ENCODE results near the gene RPN1. TPM values are rescaled to one million over a fixed set of nuclear protein-coding genes. Genes with fewer than 3 reads are reported as not detected.

Gene RPN1
- total and polyA plus RNA-seq, 10 of the 15 experiments (the other 5 are each of a cell fraction or from before 2014, with no cell fraction given): 56.1 to 266 (median 157) TPM

- no peak overlapping the region for H2AFZ ChIP-seq (ENCODE audit: control insufficient read depth, low read depth, low read length)
- ChIA-PET SMC1A (ENCODE audit: uncharacterized antibody, unreplicated experiment) (interaction anchor here (0.6 kb wide), 1 partner anchor 33 kb away, joined by 3 read pairs; no protein-coding TSS in a partner anchor), POLR2A (no interaction called here), RAD21 (ENCODE audit: unreplicated experiment) (interaction anchor here (1.5 to 2.8 kb wide), 2 partner anchors 10 to 32 kb away, joined by 5 to 12 read pairs; no protein-coding TSS in a partner anchor), CTCF (interaction anchor here (1.2 to 1.3 kb wide), 2 partner anchors 8 to 156 kb away, joined by 4 to 9 read pairs; no protein-coding TSS in a partner anchor)
- H3K9ac ChIP-seq (ENCODE audit: control insufficient read depth, insufficient read depth, low read length): peak overlapping the region; percentile 96
- H3K27me3 ChIP-seq (replicated peaks in 1 of 2; ENCODE audit: control insufficient read depth in 2 of 2, insufficient read depth in 2 of 2, low read length in 1 of 2): no peaks in the 10 kb centered on the region
- H3K79me2 ChIP-seq (ENCODE audit: control insufficient read depth, insufficient read depth, low read length): peaks cover 59% of the 10 kb centered on the region
- peak overlapping the region; percentile 96 for H3K4me2 ChIP-seq (ENCODE audit: control insufficient read depth, insufficient read depth)
- H3K4me3 ChIP-seq: peak overlapping the region; percentile 100
- in situ Hi-C loops (cut with MboI): no loop called here
- H3K9me3 ChIP-seq (replicated peaks; ENCODE audit: control insufficient read depth, insufficient read depth, low read length): no peaks in the 10 kb centered on the region
- DNase-seq (ENCODE audit: low read depth, low spot score) (no peak), FAIRE-seq (no peak), ATAC-seq (no peak)
- peaks cover 3% of the 10 kb centered on the region; the same call in 1 of the 2 replicates for H4K20me1 ChIP-seq (ENCODE audit: control insufficient read depth, insufficient read depth)
- H3K27ac ChIP-seq (ENCODE audit: control insufficient read depth, insufficient read depth): no peak overlapping the region
- no TSS peak for BruUV-seq (replicated peaks)
- peaks cover 0 to 6% of the 10 kb centered on the region in 2 experiments; a peak in 1 of 4 replicates for H3K36me3 ChIP-seq (ENCODE audit: control insufficient read depth in 2 of 2, insufficient read depth in 2 of 2, low read length in 1 of 2)
- TF ChIP-seq TBL1XR1 (IDR thresholded peaks at IDR 0.05; ENCODE audit: low read depth, low read length) (no peak), POU2F2 (IDR thresholded peaks at IDR 0.05; ENCODE audit: borderline replicate concordance, low read depth, low read length) (no peak), ZBTB40 (IDR thresholded peaks at IDR 0.05; ENCODE audit: borderline replicate concordance) (no peak), KDM1A (IDR thresholded peaks at IDR 0.05; ENCODE audit: borderline replicate concordance) (no peak), BRCA1 (IDR thresholded peaks at IDR 0.05; ENCODE audit: low read depth, low read length) (no peak), ZSCAN29 (IDR thresholded peaks at IDR 0.05) (no peak), SIX5 (IDR thresholded peaks at IDR 0.05; ENCODE audit: low read depth, low read length, severe bottlenecking) (no peak), STAT3 (IDR thresholded peaks at IDR 0.05; ENCODE audit: low read depth, low read length) (no peak), SRF (IDR thresholded peaks at IDR 0.05; ENCODE audit: low read depth in 2 of 2, low read length in 2 of 2) (no peak), NFXL1 (IDR thresholded peaks at IDR 0.05; ENCODE audit: borderline replicate concordance) (no peak), CBFB (IDR thresholded peaks at IDR 0.05; ENCODE audit: low read depth) (no peak)
- TF ChIP-seq, protein P1, sequence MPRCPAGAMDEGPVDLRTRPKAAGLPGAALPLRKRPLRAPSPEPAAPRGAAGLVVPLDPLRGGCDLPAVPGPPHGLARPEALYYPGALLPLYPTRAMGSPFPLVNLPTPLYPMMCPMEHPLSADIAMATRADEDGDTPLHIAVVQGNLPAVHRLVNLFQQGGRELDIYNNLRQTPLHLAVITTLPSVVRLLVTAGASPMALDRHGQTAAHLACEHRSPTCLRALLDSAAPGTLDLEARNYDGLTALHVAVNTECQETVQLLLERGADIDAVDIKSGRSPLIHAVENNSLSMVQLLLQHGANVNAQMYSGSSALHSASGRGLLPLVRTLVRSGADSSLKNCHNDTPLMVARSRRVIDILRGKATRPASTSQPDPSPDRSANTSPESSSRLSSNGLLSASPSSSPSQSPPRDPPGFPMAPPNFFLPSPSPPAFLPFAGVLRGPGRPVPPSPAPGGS (IDR thresholded peaks at IDR 0.05; ENCODE audit: borderline replicate concordance, insufficient read depth, low read depth, low read length, poor library complexity, severe bottlenecking): no peak
- 92% methylated on average over 4 of the region's 4 CpGs for WGBS (ENCODE audit: insufficient coverage, insufficient replicate concordance, low lambda C conversion rate, missing lambda C conversion rate)
- intact Hi-C loops (cut with micrococcal nuclease; ENCODE audit: unreplicated experiment): no loop called here
- no peaks in the 10 kb centered on the region for H3K4me1 ChIP-seq (ENCODE audit: control insufficient read depth, insufficient read depth, low read length)
Observed at GRCh38 chr3:128648402-128648801, 2.2 kb downstream of the RPN1 start.

All from GM12878 (cell line).